Ascending aorta (tissue), 2 donors: Measurements from ENCODE around the gene BAZ1B. TPM values are rescaled to one million over a fixed set of nuclear protein-coding genes. Genes with fewer than 3 reads are reported as not detected.
"Not testable (repeated sequence)": the region's sequence is repeated elsewhere in the genome, so short reads cannot be mapped to it uniquely, and the experiment has no call there.

ENCODE experiments used
- DNase-seq, 2 donors: peaks; one replicate each; pipeline ENCODE4 v3.0.0-alpha.2; 2019; ENCODE audit warnings: low spot score in 2 of 2
- H3K27ac ChIP-seq, 2 donors: fragments of 200-600 bp; sonication (generic); one replicate each; pipeline ENCODE4 v1.5.1; 2016 to 2017; ENCODE audit warnings: mild to moderate bottlenecking in 1 of 2
- H3K27me3 ChIP-seq: fragments of 200-600 bp; sonication (generic); one replicate; pipeline ENCODE4 v1.5.1; 2017
- H3K36me3 ChIP-seq, 2 donors: fragments of 200-600 bp; sonication (generic); one replicate each; pipeline ENCODE4 v1.5.1; 2016
- H3K4me1 ChIP-seq, 2 donors: fragments of 200-600 bp; sonication (generic); one replicate each; pipeline ENCODE4 v1.5.1; 2016 to 2017; ENCODE audit warnings: mild to moderate bottlenecking in 1 of 2
- H3K4me3 ChIP-seq, 2 donors: fragments of 200-600 bp; sonication (generic); one replicate each; pipeline ENCODE4 v1.5.1; 2016 to 2017; ENCODE audit warnings: mild to moderate bottlenecking in 1 of 2
- H3K9me3 ChIP-seq, 2 donors: fragments of 200-600 bp; sonication (generic); one replicate each; pipeline ENCODE4 v1.5.1; 2016
- CTCF ChIP-seq, 3 experiments: fragments of 200-600 bp in 2 of 3; fragments of 450-650 bp in 1 of 3; sonication (generic) in 2 of 3; IDR thresholded peaks; one replicate each; pipeline ENCODE4 v1.5.1; 2016 to 2019; ENCODE audit warnings: antibody characterized with exemption in 3 of 3, mild to moderate bottlenecking in 1 of 3, moderate library complexity in 1 of 3
- intact Hi-C: fragments of 100-400 bp; cut with DNase I; formaldehyde crosslinking; loops from one replicate; pipeline ENCODE4 v1.15.1; 2023
- total RNA-seq: library from RNA; depleted of rRNA; stranded (reverse); fragments of >200 nt; gene quantifications from one replicate; pipeline ENCODE4 v1.1.0, GENCODE V29; 2016

Gene BAZ1B
- total RNA-seq, 1 donor from 2014 or later, result 28.1 TPM

DNA sequence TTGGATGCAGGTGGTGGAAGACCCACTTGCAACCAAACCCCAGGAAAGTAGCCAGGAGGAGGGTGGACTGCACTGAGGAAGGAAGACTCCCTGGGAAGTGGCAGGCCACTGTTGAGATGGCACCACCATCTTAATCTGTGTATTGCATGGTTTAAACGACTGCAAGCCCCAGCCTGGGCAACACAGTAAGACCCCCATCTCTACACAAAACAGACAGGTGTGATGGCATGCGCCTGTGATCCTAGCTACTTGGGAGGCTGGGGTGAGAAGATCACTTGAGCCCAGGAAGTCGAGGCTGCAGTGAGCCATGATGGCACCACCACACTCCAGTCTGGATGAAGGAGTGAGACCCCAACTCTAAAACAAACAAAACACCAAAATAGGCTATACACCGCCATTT lies 45.0 kb upstream of the BAZ1B start:
- intact Hi-C loops, result no loop called here
- Histone ChIP-seq H3K27me3 (no peaks in the 10 kb centered on the region), H3K9me3 (no peaks in the 10 kb centered on the region), H3K27ac (no peak overlapping the region), H3K36me3 (peaks cover 22 to 30% of the 10 kb centered on the region in 2 donors), H3K4me3 (no peak overlapping the region), H3K4me1 (no peaks in the 10 kb centered on the region)
- TF ChIP-seq CTCF (IDR thresholded peaks at IDR 0.05), result no peak
- DNase-seq, result no peak

GRCh38 chr7:73566431-73566830 lies 44.3 kb upstream of the BAZ1B start:
- H3K4me1 ChIP-seq, H3K27ac ChIP-seq, H3K27me3 ChIP-seq, H3K9me3 ChIP-seq, intact Hi-C loops, DNase-seq: not testable (repeated sequence)
- peaks cover 15 to 22% of the 10 kb centered on the region in 2 donors for H3K36me3 ChIP-seq
- peak overlapping the region in 1 of 2 donors; percentile 16 for H3K4me3 ChIP-seq

- peaks cover 9 to 16% of the 10 kb centered on the region in 2 donors for H3K36me3 ChIP-seq
- intact Hi-C loops, result no loop called here
- no peak for DNase-seq
- H3K9me3 ChIP-seq, result no peaks in the 10 kb centered on the region
- H3K27ac ChIP-seq, result no peak overlapping the region
- H3K4me1 ChIP-seq, result no peaks in the 10 kb centered on the region
- H3K27me3 ChIP-seq, result no peaks in the 10 kb centered on the region
- TF ChIP-seq CTCF (IDR thresholded peaks at IDR 0.05), result no peak
- H3K4me3 ChIP-seq, result peak overlapping the region in 1 of 2 donors; percentile 16
These were observed 43.7 kb upstream of the BAZ1B start for GRCh38 chr7:73565675-73566340.

DNA sequence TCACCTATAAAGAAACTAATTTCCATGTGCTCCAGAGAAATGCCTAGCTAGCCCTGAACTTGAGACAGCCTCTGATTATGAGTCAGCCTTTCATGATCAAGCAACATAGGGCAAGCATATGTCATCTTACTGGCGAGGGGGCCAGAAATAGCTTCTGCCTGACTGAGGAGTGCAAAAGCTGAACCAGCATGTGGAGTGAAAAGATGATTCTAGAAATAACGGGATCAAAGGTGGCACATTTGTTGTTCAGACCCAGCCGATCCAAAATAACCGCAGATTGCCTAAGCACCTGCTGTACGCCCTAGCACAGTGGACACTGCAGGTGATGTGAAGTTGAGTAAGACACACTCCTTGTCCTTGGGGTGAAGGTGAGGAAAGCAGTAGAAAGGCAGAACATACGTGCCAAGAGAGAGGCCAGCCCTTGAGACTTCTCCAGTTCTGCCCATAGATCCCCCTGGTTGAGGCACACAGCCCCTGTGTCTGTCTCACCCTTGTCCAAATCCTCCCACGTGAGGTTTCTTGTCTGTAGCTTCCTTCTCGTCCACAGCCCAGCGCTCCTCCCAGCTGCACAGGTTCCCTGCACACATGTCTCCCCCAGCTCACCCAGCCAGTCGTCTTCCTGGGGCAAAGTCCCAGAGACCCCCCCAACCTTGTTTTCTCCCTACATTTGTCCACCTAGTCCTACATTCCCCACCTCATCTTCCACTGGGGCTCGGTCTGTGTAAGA lies 38.2 kb upstream of the BAZ1B start:
- no peaks in the 10 kb centered on the region for H3K27me3 ChIP-seq
- no peaks in the 10 kb centered on the region for H3K36me3 ChIP-seq
- no peaks in the 10 kb centered on the region for H3K9me3 ChIP-seq
- no peak overlapping the region for H3K4me3 ChIP-seq
- intact Hi-C loops, result no loop called here
- TF ChIP-seq CTCF (IDR thresholded peaks at IDR 0.05), result no peak
- peaks cover 3 to 10% of the 10 kb centered on the region in 2 donors for H3K4me1 ChIP-seq
- no peak for DNase-seq
- no peak overlapping the region for H3K27ac ChIP-seq

GRCh38 chr7:73557397-73558257 lies 35.5 kb upstream of the BAZ1B start, which contains the start of gene BCL7B:
Gene BCL7B (minus strand): TSS chr7:73557690. CDS start chr7:73557578, 112 bp downstream.
- Histone ChIP-seq H3K27ac (peak within 1 kb of the TSS; percentile 99 to 100), H3K36me3 (peaks cover 0 to 14% of the 10 kb centered on the region in 2 donors), H3K4me3 (peak within 1 kb of the TSS; percentile 96 to 97), H3K4me1 (peaks cover 3 to 10% of the 10 kb centered on the region in 2 donors), H3K27me3 (no peaks in the 10 kb centered on the region), H3K9me3 (no peaks in the 10 kb centered on the region)
- peak in 1 of 3 experiments; percentile 27 for TF ChIP-seq CTCF (IDR thresholded peaks at IDR 0.05)
- intact Hi-C loops, result loop anchor here (1.0 kb wide), 2 partner anchors 21 to 35 kb away; partner anchors contain the start of genes BAZ1B and TBL2
- DNase-seq, result peak in 1 of 2 donors; percentile 83
